NCI-H1417 (cell line): ENCODE data around the gene L1CAM.

ENCODE experiments used
- DNase-seq, 3 experiments: peaks; one replicate each; lab custom pipeline; 2025; lab: John Stamatoyannopoulos, UW

The L1CAM gene

DNA sequence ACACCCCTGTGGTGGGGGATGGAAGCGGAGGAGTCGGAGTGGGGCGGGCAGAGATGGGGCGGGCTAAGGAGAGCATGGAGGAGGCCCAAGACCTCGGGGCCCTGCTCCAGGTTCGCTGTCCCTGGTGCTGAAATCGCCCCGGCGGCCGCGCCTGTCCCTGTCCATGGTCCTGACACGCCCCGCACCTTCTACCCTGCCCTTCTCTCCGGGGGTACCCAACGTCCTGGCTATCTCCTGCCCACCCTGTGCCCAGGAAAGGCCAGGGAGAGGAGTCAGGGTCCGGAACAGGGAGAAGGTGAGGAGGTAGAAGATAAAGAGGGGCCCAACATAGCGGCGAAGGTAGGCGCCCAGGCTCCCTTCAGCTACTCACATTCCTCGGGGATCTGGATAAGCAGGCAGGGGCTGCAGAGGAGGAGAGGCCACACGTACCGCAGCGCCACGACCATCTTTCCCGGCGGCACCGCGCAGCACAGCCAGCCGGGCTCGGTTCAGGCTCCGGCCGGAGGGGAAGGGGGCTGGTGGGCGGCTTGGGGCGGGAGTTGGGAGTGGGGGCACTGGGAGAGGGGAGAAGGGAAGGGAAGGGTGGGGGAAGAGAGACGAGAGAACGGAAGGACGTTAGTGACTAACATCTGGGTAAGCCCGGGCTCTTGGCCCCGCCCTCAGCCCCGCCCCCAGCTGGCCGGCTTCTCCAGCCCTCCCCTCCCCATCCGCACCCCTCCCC is 10.4 kb downstream of the L1CAM start:
- peak; percentile 43 to 59 (median 46) for DNase-seq

GRCh38 chrX:153874366-153875125 is 11.4 kb downstream of the L1CAM start:
- DNase-seq = no peak

DNA sequence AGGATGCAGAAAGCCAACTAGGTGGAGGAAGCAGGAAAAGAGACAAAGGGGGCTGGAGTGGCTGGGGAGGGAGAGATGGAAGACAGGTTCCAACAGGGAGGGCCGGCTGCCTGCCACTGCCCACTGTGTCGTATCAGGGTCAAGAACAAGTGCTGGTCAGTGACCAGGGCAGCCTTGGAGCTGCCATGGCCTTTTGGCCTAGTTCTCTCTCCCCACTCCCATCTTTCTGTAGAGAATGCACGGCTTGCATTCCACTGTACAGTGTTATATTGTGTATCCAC is 11.9 kb downstream of the L1CAM start:
- DNase-seq = no peak

DNA sequence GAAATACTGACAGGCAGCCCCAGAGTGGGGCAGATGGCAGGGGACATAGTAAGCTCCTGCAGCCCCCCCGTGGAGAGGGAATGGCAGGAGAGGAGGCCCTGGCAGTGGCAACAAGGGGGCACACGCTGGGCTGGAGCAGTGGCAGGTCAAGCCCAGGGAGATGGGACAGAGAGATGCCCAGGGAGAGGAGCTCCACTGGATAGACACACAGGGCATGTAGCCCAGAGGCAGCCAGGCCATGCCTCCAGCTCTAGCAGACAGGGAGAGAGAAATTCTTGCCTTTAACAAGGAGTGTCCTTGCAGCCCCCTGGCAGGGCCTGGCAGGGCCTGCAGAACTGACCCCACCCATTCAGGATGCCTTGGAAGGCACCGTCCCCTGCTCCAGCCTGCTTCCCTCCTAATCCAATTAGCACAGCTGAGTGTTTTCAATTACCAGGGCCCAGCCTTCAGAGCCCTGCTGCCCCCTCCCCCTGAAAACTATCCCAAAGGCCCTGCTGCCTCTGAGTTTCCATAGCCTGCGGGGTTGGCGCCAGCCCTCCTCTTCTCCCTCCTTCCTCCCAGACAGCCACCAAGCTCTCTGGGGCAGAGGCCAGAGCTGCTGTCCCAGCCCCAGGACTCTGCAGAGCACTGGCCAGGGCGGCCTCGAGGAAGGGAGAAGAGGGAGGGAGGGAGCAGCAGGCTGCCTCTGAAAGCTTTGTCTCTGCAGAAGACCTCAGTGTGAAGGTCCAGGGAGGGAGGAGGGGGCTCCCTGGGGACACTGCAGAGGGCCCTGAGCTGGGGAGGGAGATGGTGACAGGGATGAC is 12.5 kb downstream of the L1CAM start:
- peak in 2 of 3 experiments; percentile 29 to 48 for DNase-seq

DNA sequence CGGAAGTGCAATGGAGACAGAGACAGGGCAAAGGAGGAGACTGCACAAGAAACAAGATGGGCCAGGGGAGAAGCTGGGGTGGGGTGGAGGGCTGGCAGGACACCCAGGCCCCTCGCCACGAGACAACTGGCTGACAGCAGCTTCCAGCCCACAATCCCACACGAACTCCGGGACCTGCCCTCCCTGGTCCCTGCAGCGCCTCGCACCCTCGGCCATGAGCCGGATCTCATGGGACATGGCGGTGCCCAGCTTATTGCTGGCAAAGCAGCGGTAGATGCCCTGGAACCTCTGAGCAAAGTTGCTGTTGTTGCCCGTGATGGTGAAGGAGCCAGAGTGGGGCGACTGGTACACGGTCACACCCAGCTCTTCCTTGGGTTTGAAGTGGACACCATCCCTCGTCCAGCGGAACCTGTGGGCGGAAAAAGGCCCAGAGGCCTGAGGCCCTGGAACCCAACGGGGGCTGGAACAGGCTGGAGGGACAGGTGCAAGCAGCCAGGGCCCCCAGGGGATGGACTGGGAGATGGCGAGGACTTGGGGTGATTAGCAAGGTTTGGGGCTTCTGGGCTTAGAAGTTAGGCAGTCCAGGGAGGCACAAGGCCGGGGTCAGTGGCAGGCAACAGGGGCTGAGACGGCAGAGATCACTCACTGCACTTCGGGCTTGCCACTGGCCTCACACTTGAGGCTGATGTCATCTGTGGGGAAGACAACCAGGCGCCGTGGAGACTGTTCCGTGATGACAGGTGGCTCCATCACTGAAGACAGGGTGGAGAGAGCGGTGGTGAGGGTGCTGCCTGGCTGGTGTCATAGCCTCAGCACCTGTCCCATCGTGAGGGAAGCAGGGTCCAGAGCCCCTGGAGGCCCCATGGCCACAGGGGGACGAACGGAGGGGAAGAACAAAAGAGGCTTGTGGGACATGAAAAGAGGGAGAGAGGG is 13.8 kb downstream of the L1CAM start:
- no peak for DNase-seq

DNA sequence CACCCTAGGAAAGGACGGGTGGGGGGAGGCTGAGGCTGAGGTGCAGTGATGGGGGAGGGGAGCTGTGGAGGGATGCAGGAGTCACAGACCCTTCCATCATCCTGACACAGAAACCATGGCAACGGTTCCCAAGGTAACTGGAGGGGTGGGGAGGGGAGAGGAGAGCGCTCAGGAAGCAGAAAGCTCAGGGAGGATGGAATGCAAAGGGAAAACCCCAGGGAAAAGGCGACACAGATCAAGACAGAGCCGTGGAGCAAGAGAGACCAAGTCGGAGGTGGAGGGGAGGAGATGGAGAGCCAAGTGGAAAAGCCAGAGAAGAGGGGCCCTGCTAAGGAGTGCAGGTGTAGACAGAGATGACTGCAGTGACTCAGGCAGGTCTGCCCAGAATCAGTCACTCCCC is 14.5 kb downstream of the L1CAM start:
- peak in 2 of 3 experiments; percentile 22 to 61 for DNase-seq

GRCh38 chrX:153870791-153871360 is 15.1 kb downstream of the L1CAM start:
- DNase-seq = no peak

DNA sequence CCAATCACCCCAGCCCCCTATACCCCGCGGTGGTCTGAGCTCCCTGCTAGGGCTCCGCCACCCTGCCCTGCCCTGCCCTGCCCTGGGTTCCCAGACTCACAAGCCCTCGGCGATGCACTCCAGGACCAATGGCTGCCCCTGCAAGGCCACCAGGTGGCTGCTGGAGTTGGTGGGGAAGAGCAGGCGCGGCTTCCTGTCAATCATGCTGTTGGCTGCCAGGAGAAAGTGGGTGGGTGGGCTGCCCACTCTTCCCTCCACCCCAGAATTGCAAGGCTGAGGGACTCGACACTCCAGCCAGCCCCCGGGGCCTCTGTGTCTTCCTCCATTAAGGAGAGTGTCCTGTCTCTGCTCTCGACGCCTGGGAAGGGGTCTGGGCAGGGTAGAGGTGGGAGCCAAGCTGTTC is 15.7 kb downstream of the L1CAM start:
- DNase-seq = no peak

- DNase-seq = no peak
These were observed 16.3 kb downstream of the L1CAM start for GRCh38 chrX:153869473-153870287.

GRCh38 chrX:153868576-153869472 is 17.1 kb downstream of the L1CAM start:
- no peak for DNase-seq

- no peak for DNase-seq
These were observed 18.3 kb downstream of the L1CAM start for GRCh38 chrX:153867671-153868070.

DNA sequence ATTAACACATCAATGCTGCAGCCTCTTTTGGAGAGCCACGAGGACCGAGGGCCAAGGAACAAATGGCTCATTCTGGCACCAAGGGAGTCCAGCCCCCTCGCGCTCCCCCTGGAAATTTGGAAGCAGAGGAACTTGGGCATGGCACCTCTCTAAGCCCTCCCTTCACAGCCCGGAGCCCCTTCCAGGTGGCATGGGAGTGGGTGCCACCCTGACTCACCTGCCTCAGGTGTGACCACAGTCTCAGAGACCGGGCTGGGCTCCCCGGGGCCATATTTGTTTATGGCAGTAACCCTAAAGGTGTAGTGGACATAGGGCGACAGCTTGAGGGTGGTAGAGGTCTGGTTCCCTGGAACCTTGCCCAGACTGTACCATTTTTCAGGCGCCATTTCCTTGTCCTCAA is 18.8 kb downstream of the L1CAM start:
- DNase-seq = no peak

DNA sequence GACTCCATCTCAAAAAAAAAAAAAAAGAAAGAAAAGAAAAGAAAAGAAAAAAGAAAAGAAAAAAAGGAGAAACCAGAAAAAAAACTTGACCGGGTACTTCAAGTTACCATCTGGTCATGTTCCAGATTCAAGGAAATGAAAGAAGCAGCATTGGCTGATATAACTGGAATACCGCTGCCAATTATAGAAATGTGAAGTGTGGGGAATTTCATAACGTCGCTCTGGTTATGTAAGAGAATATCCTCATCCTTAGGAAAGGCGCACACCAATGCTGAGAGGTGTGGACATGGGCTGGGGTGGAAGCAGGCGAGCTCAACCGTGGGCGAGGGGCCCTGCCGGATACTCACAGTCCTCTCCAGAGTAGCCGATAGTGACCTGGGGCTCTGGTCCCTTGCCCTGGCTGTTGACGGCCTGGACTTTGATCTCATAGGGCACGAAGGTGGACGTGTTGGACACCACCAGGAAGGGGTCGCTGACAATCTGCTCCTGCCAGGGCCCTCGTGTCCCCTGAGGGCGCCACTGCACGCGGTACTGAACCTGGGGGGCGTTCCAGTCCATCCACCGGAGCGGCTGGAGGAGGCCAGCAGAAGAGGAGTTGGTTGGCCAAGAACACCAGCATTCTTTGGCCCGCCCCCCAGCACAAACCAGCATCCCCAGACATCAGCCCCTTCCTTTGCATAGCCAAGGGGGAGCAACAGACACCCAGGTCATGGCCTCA is 19.5 kb downstream of the L1CAM start:
- no peak for DNase-seq

DNA sequence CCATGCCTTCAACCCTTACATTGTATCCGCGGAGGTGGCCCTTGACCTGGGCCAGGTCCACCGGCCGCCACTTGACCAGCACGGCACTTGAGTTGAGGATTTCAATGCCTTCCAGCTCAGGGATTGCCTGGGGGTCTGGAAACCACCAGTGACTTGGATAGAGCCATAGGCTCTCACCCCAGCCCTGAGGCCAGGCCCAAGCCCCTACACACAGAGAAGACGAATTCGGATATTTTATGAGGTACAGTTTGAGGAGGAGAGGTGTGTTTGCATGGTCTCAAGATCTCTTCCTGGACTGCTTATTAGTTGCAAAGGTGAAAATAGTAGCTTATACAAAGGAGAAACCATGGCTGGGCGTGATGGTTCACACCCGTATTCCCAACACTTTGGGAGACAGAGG is 20.3 kb downstream of the L1CAM start:
- no peak for DNase-seq

GRCh38 chrX:153865321-153865580 is 20.7 kb downstream of the L1CAM start:
- DNase-seq = no peak

DNA sequence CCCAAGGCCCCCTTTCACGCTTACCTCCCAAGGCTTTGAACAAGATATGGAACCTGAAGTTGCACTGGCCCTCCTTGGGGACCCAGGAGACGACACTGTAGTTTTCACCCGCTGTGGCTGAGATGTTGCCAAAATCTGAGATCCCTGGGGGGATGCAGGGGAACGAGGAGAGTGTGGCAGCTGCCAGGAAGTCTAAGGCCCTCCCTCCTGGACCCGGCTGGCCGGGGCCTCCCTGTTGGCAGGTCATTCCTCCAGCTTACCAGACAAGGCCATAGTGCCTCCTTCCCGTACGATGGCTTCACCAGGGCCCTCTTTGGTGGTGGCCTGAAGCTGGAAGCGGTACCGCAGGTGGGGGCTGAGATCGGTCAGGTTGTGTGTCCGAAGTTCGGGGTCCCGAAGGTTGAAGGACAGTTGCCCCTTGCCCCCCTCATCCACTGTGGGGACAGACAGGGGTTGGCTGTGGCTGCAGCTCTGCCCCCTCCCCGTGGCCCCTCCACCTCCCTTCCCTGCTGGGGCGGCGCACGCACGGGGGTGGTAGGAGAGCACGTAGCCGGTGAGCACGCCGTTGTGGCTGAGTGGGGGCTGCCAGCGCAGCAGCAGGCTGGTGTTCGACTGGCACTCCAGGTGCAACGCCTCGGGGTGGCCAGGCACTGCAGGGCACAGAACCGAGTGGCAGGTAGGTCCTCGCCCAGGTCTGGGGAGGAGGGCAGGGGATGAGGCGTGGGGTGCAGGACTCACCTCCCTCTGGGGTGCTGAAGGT is 21.2 kb downstream of the L1CAM start:
- DNase-seq = no peak

- no peak for DNase-seq
These were observed 21.9 kb downstream of the L1CAM start for GRCh38 chrX:153864101-153864500.

DNA sequence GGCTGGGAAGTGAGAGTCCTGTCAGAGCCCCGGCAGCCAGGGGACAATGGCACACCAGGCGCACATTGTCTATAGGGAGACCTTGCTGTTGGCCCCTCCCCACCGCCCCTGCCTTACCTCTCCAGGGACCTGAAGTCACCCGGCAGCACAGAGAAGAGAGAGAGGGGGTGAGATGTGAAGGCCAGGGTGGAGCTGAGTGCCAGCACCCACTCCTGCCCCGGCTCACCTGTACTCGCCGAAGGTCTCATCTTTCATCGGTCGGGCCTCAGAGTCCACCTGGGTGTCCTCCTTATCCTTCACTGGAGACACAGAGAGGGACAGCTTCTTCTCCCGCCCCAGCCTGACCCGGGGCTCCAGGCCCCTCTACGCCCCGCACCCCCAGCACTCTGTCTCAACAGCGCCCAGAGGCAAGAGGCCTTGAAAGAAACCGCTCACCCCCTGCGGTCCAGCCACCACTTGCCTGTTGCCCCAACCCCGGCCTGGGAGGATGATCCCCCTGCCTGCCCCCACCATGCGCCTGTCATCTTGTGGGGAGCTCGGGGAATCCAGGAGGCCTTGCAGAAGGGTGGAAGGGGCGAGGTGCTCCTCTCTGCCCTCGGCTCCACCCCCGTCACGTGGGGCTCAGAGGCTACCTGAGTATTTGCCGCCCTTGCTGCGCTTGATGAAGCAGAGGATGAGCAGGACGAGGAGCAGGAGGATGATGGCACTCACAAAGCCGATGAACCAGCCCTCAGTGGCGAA is 22.6 kb downstream of the L1CAM start:
- no peak for DNase-seq
